ENCODE results near the gene OR4L1. TPM values are rescaled to one million over a fixed set of nuclear protein-coding genes. Genes with fewer than 3 reads are reported as not detected.

Gene OR4L1
- not detected in 2 replicates for total RNA-seq

GRCh38 chr14:20059745-20060144, at the start of gene OR4L1:
TSS of gene OR4L1 (plus strand) at chr14:20060045. CDS start at chr14:20060045, 0 bp downstream.

DNA sequence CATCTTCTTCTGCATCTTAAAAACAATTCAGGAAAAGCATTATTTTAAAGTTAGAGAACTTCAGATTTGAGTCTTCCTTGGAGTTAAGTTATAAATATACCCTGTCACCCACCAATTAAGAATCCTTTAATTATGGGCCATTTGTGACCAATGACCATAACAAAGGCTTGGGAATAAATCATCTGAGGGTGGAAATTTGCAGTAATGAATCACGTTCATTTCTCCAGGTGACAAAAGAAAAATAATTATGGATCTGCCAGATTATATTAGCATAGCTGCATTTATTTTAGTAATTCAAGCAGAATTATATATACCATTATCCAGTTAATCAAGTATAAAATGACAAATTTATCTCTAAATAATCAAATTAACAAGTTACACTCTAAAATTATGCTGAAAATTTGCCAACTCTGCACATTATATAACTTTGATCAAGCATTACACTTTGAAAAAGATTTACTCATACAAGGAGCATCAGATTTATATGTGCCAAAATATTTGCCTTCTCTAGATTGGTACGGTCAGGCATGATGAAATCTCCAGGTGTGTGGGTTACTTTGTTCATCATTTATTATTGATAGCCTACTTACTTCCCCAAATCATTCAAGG, 40.5 kb upstream of the OR4L1 start, which contains the start of gene OR4K14:
OR4K14 (minus strand) TSS at position 51 of the 609 bp plus-strand sequence. CDS start 4,114 bp downstream, outside the sequence.

GRCh38 chr14:20035938-20036337, 23.9 kb upstream of the OR4L1 start, which contains the start of gene OR4K13:
TSS of gene OR4K13 (minus strand) at chr14:20036038. CDS start at chr14:20034758, 1,280 bp downstream.

GRCh38 chr14:20110438-20110837, 50.6 kb downstream of the OR4L1 start, which contains the start of gene OR4K17:
TSS of gene OR4K17 (plus strand) at chr14:20110739. CDS start at chr14:20117500, 6,761 bp downstream.

Other genes starting within 250 kb of the OR4L1 start
- not detected in 2 replicates for gene OR4K2, start 184.9 kb upstream of the OR4L1 start, total RNA-seq
- gene OR4K5, start 139.4 kb upstream of the OR4L1 start, total RNA-seq, result not detected in 2 replicates
- not detected in 2 replicates for gene OR4K1, start 129.1 kb upstream of the OR4L1 start, total RNA-seq
- gene OR4K15, start 84.5 kb upstream of the OR4L1 start, total RNA-seq, result not detected in 2 replicates
- not detected in 2 replicates for gene OR4Q2, start 57.9 kb upstream of the OR4L1 start, total RNA-seq
- gene OR4K14, start 40.7 kb upstream of the OR4L1 start, total RNA-seq, result not detected in 2 replicates
- gene OR4K13, start 24.0 kb upstream of the OR4L1 start, total RNA-seq, result not detected in 2 replicates
- gene OR4K17, start 50.7 kb downstream of the OR4L1 start, total RNA-seq, result not detected in 2 replicates
- gene OR4N5, start 78.8 kb downstream of the OR4L1 start, total RNA-seq, result not detected in 2 replicates
- not detected in 2 replicates for gene OR11G2, start 130.9 kb downstream of the OR4L1 start, total RNA-seq
- not detected in 2 replicates for gene OR11H6, start 163.7 kb downstream of the OR4L1 start, total RNA-seq
- gene OR11H7, start 168.9 kb downstream of the OR4L1 start, total RNA-seq, result not detected in 2 replicates
- not detected in 2 replicates for gene OR11H4, start 179.2 kb downstream of the OR4L1 start, total RNA-seq
- gene TTC5, start 245.9 kb downstream of the OR4L1 start, total RNA-seq, result 8.9 and 23.0 TPM in 2 replicates

Data from nasal cavity respiratory epithelium epithelial cell of viscerocranial mucosa (primary cell).